Activated CD8-positive, alpha-beta memory T cell treated with anti-CD3 and anti-CD28 coated beads, Interleukin-2, amount 50 U/mL, for 4 hours (primary cell): ENCODE measurements around the gene NXN.
"Not testable (repeated sequence)": the region's sequence is repeated elsewhere in the genome, so short reads cannot be mapped to it uniquely, and the experiment has no call there.

Source experiments
- DNase-seq: peaks from one replicate; pipeline ENCODE4 v3.0.0-alpha.2; 2020

The NXN gene

GRCh38 chr17:791829-792228 lies 187.7 kb downstream of the NXN start:
- no peak for DNase-seq

DNA sequence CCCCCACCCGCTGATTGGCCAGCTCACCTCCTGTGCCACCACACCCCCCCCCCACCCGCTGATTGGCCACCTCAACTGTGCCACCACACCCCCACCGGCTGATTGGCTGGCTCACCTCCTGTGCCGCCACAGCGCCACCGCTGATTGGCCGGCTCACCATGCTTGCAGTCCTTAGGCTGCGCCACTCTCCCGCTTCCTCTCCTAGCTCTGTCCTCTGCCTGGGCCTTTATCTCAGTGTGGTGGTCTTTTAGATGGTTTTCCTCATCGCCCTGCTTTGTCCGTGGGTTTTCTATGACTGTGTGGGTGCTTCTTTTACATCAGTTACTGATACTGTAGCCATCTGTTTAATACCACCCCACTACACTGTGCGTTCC lies 188.7 kb downstream of the NXN start:
- not testable (repeated sequence) for DNase-seq

DNA sequence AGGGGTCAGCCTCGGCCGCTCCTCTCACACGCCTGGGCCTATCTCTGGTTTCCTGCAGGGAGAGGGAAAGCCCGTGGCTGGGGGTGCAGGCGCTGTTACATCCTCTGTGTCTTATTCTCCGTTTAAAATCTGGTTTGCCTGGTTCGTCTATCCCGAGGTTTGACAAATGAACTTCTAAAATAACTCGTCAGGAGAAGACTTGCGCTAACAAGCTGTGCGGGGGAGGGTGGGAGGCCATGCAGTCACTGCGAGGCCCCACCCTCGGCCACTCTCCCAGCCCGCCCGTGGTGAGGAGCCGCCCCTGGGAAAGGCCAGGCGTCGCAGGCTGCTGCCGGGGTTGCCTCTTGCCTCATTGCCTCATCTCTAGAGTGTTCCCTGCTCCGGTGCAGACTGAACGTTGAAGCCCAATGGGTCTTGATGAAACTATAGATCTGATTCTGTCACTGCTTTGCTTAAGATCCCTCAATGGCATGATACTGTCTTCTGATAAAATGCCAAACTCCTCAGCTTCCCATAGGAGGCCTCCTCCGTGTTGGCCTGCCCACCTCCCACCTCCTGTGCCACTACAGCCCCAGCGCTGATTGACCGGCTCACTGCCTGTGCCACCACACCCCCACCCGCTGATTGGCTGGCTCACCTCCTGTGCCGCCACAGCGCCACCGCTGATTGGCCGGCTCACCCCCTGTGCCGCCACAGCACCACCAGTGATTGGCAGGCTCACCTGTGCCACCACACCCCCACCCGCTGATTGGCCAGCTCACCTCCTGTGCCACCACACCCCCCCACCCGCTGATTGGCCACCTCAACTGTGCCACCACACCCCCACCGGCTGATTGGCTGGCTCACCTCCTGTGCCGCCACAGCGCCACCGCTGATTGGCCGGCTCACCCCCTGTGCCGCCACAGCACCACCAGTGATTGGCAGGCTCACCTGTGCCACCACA lies 189.4 kb downstream of the NXN start:
- DNase-seq: not testable (repeated sequence)

GRCh38 chr17:789160-789840 lies 190.3 kb downstream of the NXN start:
- DNase-seq: no peak

DNA sequence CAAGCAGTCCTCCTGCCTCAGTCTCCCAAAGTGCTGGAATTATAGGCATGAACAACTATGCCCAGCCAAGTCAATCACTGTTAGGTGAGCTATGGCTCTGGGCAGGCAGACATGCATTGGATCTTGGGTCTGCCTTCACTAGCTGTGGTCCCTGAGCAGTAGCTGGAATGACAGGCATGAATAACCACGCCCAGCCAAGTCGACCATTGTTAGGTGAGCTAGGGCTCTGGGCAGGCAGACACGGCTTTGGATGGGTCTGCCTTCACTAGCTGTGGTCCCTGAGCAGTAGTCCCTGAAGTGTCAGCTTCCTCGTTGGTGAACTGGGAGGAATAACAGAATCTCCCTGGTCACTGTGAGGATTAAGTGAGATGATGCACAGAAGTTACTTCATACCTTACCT lies 191.0 kb downstream of the NXN start:
- DNase-seq: no peak

DNA sequence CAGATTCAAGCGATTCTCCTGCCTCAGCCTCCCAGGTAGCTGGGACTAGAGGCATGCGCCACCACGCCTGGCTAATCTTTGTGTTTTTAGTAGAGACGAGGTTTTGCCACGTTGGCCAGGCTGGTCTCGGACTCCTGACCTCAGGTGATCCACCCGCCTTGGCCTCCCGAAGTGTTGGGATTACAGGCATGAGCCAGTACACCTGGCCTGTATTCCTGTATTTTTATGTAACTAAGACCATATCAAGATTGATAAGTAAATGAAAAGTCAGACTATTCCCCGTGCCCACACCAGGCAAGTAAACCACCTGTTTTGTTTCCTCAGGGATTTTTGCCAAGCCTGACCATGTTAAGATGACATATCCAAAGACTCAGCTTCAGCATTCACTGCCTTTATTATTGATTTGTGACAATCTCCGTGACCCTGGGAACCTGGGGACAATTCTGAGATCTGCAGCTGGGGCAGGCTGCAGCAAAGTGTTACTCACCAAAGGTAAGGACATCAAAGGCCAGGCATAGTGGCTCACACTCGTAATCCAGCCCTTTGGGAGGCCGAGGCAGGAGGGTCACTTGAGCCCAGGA lies 191.8 kb downstream of the NXN start:
- DNase-seq: no peak

DNA sequence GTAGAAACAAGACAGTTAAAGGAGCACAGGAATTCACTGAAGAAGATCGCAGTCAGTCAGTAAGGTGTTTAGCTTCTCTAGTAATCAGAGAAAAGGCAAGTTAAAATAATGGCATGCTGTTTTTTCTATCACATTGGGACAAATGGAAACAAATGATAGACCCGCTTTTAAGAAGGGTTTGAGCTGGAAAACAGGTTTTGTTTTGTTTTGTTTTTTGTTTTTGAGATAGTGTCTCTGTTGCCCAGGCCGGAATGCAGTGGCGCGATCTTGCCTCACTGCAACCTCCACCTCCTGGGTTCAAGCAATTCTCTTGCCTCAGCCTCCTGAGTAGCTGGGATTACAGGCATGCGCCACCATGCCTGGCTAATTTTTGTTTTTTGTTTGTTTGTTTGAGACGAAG lies 193.7 kb downstream of the NXN start:
- not testable (repeated sequence) for DNase-seq

DNA sequence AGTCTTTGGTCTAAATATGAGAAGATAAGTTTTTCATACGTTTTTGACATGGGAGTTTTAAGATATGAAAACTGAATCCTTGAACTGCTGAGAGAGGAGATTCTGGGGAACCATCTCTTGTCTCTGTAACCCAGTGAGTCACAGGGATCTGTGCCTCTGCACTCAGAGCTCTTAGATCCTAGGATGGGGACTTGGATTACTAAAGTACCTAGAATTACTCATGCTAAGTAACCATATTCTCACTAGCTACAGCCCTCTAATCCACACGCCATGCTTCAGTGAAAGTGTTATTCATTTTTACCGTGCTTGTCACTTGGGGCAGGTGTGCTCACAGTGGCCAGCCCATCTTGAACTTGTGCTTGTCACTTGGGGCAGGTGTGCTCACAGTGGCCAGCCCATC lies 195.4 kb downstream of the NXN start:
- DNase-seq: no peak

GRCh38 chr17:781805-782731 lies 197.5 kb downstream of the NXN start, which contains the start of the genes GLOD4 and MRM3:
GLOD4 (minus strand) TSS chr17:782280; CDS start chr17:782255, 25 bp downstream.
MRM3 (plus strand) TSS chr17:782353; CDS start chr17:782379, 26 bp downstream.
- peak; percentile 97 for DNase-seq

DNA sequence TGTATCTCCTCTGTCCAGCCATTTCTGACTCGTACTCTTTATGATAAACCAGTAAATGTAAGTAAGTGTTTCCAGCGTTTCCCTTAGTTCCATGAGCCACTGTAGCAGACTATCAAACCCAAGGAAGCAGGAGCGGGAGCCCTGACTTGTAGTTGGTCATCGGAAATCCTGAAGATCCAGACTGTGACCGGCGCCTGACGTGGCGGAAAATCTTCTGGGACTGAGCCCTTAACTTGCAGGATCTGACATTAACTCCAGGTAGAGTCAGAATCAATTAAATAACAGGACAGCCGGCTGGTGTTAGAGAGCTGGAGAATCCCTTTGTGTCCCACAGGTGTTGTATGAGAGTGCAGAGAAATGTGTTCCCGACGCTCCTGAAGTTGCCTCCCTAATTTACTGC lies 201.5 kb downstream of the NXN start:
- DNase-seq: no peak

DNA sequence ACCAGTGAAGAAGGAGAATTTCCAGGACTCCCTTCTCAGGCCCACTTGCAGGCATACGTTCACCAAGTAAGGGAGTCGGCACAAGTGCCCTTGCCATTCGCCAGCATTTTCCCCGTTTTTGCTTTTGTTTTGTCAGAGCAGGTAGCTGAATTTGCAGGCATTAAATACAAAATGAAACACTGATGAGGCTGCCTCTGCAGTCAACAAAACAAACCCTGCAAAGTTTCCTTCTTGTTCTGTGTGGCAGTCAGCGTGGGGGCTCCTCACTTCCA lies 205.3 kb downstream of the NXN start:
- DNase-seq: no peak

GRCh38 chr17:773467-774312 lies 205.9 kb downstream of the NXN start:
- no peak for DNase-seq

- DNase-seq: no peak
These were observed 206.6 kb downstream of the NXN start for GRCh38 chr17:773016-773415.

- DNase-seq: no peak
These were observed 212.5 kb downstream of the NXN start for GRCh38 chr17:767076-767475.

- no peak for DNase-seq
These were observed 219.2 kb downstream of the NXN start for GRCh38 chr17:760371-760770.

- no peak for DNase-seq
These were observed 219.6 kb downstream of the NXN start for GRCh38 chr17:759964-760363.

GRCh38 chr17:756010-756567 lies 223.5 kb downstream of the NXN start:
- DNase-seq: not testable (repeated sequence)

DNA sequence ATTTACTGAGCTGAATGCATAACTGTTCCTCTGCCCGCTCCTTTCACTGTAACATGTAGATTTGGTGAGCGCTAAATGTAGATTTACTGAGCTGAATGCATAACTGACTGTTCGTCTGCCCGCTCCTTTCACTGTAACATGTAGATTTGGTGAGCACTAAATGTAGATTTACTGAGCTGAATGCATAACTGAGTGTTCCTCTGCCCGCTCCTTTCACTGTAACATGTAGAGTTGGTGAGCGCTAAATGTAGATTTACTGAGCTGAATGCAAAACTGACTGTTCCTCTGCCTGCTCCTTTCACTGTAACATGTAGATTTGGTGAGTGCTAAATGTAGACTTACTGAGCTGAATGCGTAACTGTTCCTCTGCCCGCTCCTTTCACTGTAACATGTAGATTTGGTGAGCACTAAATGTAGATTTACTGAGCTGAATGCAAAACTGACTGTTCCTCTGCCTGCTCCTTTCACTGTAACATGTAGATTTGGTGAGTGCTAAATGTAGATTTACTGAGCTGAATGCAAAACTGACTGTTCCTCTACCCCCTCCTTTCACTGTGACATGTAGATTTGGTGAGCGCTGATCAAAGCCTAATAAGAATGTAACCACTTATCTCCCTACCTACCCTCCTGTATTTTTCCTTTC lies 224.1 kb downstream of the NXN start:
- not testable (repeated sequence) for DNase-seq

- no peak for DNase-seq
These were observed 226.2 kb downstream of the NXN start for GRCh38 chr17:753418-753817.

- no peak for DNase-seq
These were observed 226.9 kb downstream of the NXN start for GRCh38 chr17:752620-753219.
